Breast epithelium (tissue), 4 donors: ENCODE data around the gene DHCR24. TPM values are rescaled to one million over a fixed set of nuclear protein-coding genes. Genes with fewer than 3 reads are reported as not detected.

ENCODE experiments used
- DNase-seq, 2 donors: peaks; one replicate each; pipeline ENCODE4 v3.0.0-alpha.2; 2019; ENCODE audit warnings: low spot score in 2 of 2
- H3K27ac ChIP-seq, 2 donors: fragments of 200-600 bp; sonication (generic) in 1 of 2; one replicate each; pipeline ENCODE4 v1.5.1; 2016 to 2019; ENCODE audit warnings: mild to moderate bottlenecking in 1 of 2
- H3K27me3 ChIP-seq, 2 donors: fragments of 200-600 bp; sonication (generic) in 1 of 2; one replicate each; pipeline versions ENCODE4 v1.5.1 to v1.6.0; 2017 to 2019; ENCODE audit warnings: control low read depth in 1 of 2, mild to moderate bottlenecking in 1 of 2
- H3K36me3 ChIP-seq: fragments of 200-600 bp; one replicate; pipeline ENCODE4 v1.5.1; 2019
- H3K4me1 ChIP-seq, 2 donors: fragments of 200-600 bp; sonication (generic); one replicate each; pipeline ENCODE4 v1.5.1; 2016 to 2019; ENCODE audit warnings: control low read depth in 1 of 2
- H3K4me3 ChIP-seq, 3 donors: fragments of 200-600 bp; sonication (generic); 1 replicate in 2 of 3; 2 replicates in 1 of 3; pipeline ENCODE4 v1.5.1; 2016 to 2019; ENCODE audit warnings: mild to moderate bottlenecking in 3 of 3, moderate library complexity in 2 of 3
- H3K9me3 ChIP-seq, 2 donors: fragments of 200-600 bp; sonication (generic) in 1 of 2; one replicate each; pipeline ENCODE4 v1.5.1; 2016 to 2019; ENCODE audit warnings: control low read depth in 1 of 2
- POLR2A ChIP-seq: fragments of 450-650 bp; IDR thresholded peaks from one replicate; pipeline ENCODE4 v1.6.1; 2016; ENCODE audit warnings: antibody characterized with exemption, mild to moderate bottlenecking, moderate library complexity
- POLR2AphosphoS5 ChIP-seq, 3 donors: sonication (generic); formaldehyde crosslinking; IDR thresholded peaks; one replicate each; pipeline ENCODE4 v1.6.1; 2017; ENCODE audit warnings: antibody characterized with exemption in 3 of 3
- intact Hi-C: fragments of 100-400 bp; cut with DNase I; formaldehyde crosslinking; loops from one replicate; pipeline ENCODE4 v1.15.1; 2023; ENCODE audit warnings: low total_unique reads
- total RNA-seq, 3 donors: library from RNA; depleted of rRNA; stranded (reverse); fragments of >200 nt; gene quantifications; one replicate each; pipeline ENCODE4 v1.1.0, GENCODE V29; 2016
- TF ChIP-seq, protein P1 (sequence below), 3 donors: fragments of 450-650 bp; IDR thresholded peaks; one replicate each; pipeline ENCODE4 v1.5.1; 2016 to 2017; ENCODE audit warnings: antibody characterized with exemption in 3 of 3, mild to moderate bottlenecking in 3 of 3, moderate library complexity in 3 of 3

DHCR24 gene
- total RNA-seq, 3 donors from 2014 or later = 149 to 230 (median 157) TPM

DNA sequence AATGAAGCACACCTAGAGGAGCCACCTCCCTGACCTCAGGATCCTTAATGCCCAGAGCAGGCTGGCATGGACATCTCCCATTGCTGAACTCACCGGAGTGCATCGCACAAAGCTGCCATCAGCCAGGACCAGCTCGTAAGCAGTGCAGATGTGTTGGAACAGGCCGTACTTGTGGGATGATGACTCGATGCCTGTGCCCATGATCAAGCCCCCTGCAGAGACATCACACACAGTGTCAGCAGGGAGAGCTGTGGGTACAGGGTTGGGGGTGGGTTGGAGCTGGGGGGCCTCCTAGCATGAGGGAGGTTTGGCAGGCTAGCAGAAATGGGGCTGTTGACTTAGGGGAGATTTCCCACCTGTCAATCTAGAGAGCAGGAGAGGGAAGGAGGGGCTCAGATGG lies 12.0 kb downstream of the DHCR24 start:
- H3K27ac ChIP-seq = no peak overlapping the region
- no peaks in the 10 kb centered on the region for H3K4me1 ChIP-seq
- no peaks in the 10 kb centered on the region for H3K27me3 ChIP-seq
- no peaks in the 10 kb centered on the region for H3K9me3 ChIP-seq
- TF ChIP-seq, protein P1, sequence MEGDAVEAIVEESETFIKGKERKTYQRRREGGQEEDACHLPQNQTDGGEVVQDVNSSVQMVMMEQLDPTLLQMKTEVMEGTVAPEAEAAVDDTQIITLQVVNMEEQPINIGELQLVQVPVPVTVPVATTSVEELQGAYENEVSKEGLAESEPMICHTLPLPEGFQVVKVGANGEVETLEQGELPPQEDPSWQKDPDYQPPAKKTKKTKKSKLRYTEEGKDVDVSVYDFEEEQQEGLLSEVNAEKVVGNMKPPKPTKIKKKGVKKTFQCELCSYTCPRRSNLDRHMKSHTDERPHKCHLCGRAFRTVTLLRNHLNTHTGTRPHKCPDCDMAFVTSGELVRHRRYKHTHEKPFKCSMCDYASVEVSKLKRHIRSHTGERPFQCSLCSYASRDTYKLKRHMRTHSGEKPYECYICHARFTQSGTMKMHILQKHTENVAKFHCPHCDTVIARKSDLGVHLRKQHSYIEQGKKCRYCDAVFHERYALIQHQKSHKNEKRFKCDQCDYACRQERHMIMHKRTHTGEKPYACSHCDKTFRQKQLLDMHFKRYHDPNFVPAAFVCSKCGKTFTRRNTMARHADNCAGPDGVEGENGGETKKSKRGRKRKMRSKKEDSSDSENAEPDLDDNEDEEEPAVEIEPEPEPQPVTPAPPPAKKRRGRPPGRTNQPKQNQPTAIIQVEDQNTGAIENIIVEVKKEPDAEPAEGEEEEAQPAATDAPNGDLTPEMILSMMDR (IDR thresholded peaks at IDR 0.05) = no peak
- TF ChIP-seq POLR2A = no peak
- TF ChIP-seq POLR2AphosphoS5 (IDR thresholded peaks at IDR 0.05) = no peak
- DNase-seq = no peak
- intact Hi-C loops = no loop called here
- no peaks in the 10 kb centered on the region for H3K36me3 ChIP-seq
- H3K4me3 ChIP-seq = no peak overlapping the region

DNA sequence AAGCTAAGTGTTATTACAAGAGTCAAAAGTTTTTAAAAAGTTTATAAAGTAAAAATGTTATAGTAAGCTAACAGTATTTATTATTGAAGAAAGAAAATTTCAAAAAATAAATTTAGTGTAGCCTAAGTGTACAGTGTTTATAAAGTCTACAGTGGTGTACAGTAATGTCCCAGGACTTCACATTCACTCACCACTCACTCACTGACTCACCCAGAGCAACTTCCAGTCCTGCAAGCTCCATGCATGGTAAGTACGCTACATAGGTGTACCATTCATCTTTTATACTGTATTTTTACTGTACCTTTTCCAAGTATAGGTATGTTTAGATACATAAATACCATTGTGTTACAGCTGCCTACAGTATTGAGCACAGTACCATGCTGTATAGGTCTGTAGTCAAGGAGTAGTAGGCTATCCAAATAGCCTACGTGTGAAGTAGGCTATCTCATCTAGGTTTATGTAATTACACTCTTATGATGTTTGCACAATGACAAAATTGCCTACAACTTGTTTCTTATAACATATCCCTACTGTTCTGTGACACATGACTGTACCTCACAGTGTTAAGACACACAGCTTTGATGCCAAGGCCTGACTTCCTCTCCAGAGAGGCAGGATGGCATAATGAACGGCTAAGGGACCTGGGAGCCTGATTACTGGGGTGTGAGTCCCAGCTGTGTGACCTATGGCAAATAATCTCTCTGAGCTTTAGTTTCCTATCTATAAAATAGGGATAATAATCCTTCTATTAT lies 12.7 kb downstream of the DHCR24 start:
- DNase-seq = no peak
- H3K36me3 ChIP-seq = no peaks in the 10 kb centered on the region
- intact Hi-C loops = no loop called here
- no peak overlapping the region for H3K27ac ChIP-seq
- TF ChIP-seq, protein P1 (IDR thresholded peaks at IDR 0.05) = no peak
- no peak for TF ChIP-seq POLR2AphosphoS5 (IDR thresholded peaks at IDR 0.05)
- no peak for TF ChIP-seq POLR2A
- no peaks in the 10 kb centered on the region for H3K4me1 ChIP-seq
- no peaks in the 10 kb centered on the region for H3K9me3 ChIP-seq
- H3K27me3 ChIP-seq = no peaks in the 10 kb centered on the region
- H3K4me3 ChIP-seq = no peak overlapping the region

DNA sequence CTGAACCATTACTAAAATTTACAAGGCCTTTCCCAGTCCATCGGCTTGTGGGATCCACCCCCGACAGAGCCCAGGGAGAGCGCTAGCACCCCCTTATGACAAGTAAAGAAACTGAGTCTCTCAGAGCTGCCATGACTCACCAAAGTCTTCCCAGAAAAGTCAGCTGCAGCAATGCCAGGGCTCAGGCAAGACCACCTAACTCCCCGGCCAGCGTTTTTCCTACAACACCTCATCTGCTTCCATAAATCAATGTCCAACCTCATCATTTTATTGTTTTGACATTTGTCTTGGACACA lies 15.0 kb downstream of the DHCR24 start:
- Histone ChIP-seq H3K27me3 (no peaks in the 10 kb centered on the region), H3K4me1 (no peaks in the 10 kb centered on the region), H3K9me3 (no peaks in the 10 kb centered on the region), H3K4me3 (no peak overlapping the region), H3K36me3 (no peaks in the 10 kb centered on the region), H3K27ac (no peak overlapping the region)
- intact Hi-C loops = no loop called here
- no peak for DNase-seq
- TF ChIP-seq POLR2A = no peak
- TF ChIP-seq, protein P1 (IDR thresholded peaks at IDR 0.05) = no peak
- TF ChIP-seq POLR2AphosphoS5 (IDR thresholded peaks at IDR 0.05) = no peak

DNA sequence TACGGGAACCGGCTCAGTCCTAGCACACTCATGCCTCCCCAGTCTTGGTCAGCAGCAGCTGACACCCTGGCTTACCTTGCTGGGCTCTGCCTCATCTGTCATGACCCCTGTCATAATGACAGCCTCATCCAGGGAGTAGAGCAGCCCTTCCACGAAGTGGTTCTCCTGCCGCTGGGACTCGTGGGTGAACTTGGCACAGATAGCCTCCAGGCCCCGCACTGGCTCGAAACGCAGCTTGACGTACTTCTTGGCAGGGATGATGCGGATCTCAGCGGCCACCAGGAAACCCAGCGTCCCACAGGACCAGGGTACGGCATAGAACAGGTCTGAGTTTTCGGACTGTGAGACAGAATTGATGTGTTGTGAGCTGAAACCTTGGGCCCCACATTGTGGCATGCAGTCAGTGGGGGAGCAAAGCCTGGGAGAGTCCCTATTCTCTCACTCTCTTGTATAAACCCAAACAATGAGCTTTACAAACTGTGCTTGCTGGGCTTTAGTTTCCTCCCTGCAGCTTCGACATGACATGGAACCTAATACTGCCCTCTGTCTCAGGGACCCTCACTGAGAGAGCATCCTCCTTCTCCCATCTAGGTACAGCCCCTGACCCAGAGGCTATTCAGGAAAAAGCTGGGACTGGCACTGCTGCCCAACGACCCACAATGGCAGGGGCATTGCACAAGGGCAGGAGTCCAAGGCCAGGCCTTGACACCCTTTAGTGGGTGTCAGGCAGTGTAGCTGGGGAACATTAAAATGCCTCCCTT lies 15.5 kb downstream of the DHCR24 start:
- Histone ChIP-seq H3K9me3 (no peaks in the 10 kb centered on the region), H3K36me3 (no peaks in the 10 kb centered on the region), H3K27me3 (no peaks in the 10 kb centered on the region), H3K4me3 (no peak overlapping the region), H3K27ac (no peak overlapping the region), H3K4me1 (no peaks in the 10 kb centered on the region)
- TF ChIP-seq POLR2AphosphoS5 (IDR thresholded peaks at IDR 0.05) (no peak), POLR2A (no peak)
- TF ChIP-seq, protein P1 (IDR thresholded peaks at IDR 0.05) = no peak
- DNase-seq = no peak
- intact Hi-C loops = no loop called here

DNA sequence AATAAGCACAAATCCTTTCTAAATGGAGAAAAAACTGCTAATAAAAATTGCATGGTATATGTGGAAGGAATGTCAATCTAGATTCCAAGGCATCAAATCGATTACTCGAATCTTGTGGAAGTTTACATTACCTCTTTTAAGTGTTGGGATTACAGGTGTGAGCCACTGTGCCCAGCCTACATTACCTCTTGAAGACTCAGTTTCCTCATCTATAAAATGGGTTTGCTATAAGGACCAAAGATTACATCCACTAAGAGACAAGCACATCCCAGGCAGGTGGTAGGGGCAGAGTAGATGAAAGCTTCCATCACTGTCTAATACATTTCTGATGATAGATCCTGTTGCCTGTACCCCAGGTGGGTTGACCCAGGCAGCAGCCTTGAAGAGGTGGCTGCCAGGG lies 16.1 kb downstream of the DHCR24 start:
- no peaks in the 10 kb centered on the region for H3K36me3 ChIP-seq
- H3K4me1 ChIP-seq = no peaks in the 10 kb centered on the region
- intact Hi-C loops = no loop called here
- H3K4me3 ChIP-seq = no peak overlapping the region
- H3K27me3 ChIP-seq = no peaks in the 10 kb centered on the region
- H3K27ac ChIP-seq = no peak overlapping the region
- no peak for DNase-seq
- TF ChIP-seq POLR2AphosphoS5 (IDR thresholded peaks at IDR 0.05) (no peak), POLR2A (no peak)
- TF ChIP-seq, protein P1 (IDR thresholded peaks at IDR 0.05) = no peak
- H3K9me3 ChIP-seq = no peaks in the 10 kb centered on the region
